Stimulated activated naive B cell treated with anti-CD40 and anti-IgM and Interleukin-4, amounts not matched to agents 10 μg/mL and 1 μg/mL and 100 μg/mL, for 72 hours (primary cell): ENCODE results near the gene HLTF.

Source experiments
- ATAC-seq, 2 donors: fragments of 150-1000 bp; cut with Tn5 transposase; replicated peaks; 2 replicates each; pipeline ENCODE4 v1.10.0; 2021; ENCODE audit warnings: moderate library complexity in 1 of 2
- DNase-seq: peaks from one replicate; pipeline ENCODE4 v3.0.0; 2021
- H3K27ac Mint-ChIP-seq: one replicate; pipeline ENCODE4 v1.8.0; 2022; ENCODE audit warnings: mild to moderate bottlenecking, mixed read lengths
- H3K27me3 Mint-ChIP-seq, 2 donors: one replicate each; pipeline ENCODE4 v1.8.0; 2022; ENCODE audit warnings: mixed read lengths in 2 of 2
- H3K36me3 Mint-ChIP-seq, 2 donors: one replicate each; pipeline ENCODE4 v1.8.0; 2022; ENCODE audit warnings: mixed read lengths in 2 of 2, mild to moderate bottlenecking in 1 of 2
- H3K4me1 Mint-ChIP-seq, 2 donors: one replicate each; pipeline ENCODE4 v1.8.0; 2022; ENCODE audit warnings: mixed read lengths in 2 of 2, mild to moderate bottlenecking in 1 of 2
- H3K4me3 Mint-ChIP-seq, 2 donors: one replicate each; pipeline ENCODE4 v1.8.0; 2022; ENCODE audit warnings: mild to moderate bottlenecking in 2 of 2, mixed read lengths in 2 of 2, moderate library complexity in 1 of 2
- H3K9me3 Mint-ChIP-seq, 2 donors: one replicate each; pipeline ENCODE4 v1.8.0; 2022; ENCODE audit warnings: mixed read lengths in 2 of 2, mild to moderate bottlenecking in 1 of 2

Gene HLTF

GRCh38 chr3:149067883-149068282 is 18.4 kb downstream of the HLTF start:
- Mint-ChIP-seq H3K4me1 (no peaks in the 10 kb centered on the region), H3K9me3 (no peaks in the 10 kb centered on the region), H3K4me3 (no peak overlapping the region), H3K27ac (no peak overlapping the region), H3K36me3 (peaks cover 8 to 12% of the 10 kb centered on the region in 2 donors), H3K27me3 (no peaks in the 10 kb centered on the region)
- no peak for DNase-seq
- ATAC-seq = no peak

- no peaks in the 10 kb centered on the region for H3K9me3 Mint-ChIP-seq
- H3K4me1 Mint-ChIP-seq = no peaks in the 10 kb centered on the region
- H3K36me3 Mint-ChIP-seq = peaks cover 8 to 25% of the 10 kb centered on the region in 2 donors
- no peak overlapping the region for H3K27ac Mint-ChIP-seq
- H3K4me3 Mint-ChIP-seq = no peak overlapping the region
- DNase-seq (no peak), ATAC-seq (no peak)
- no peaks in the 10 kb centered on the region for H3K27me3 Mint-ChIP-seq
Measured at GRCh38 chr3:149061776-149062175, 24.6 kb downstream of the HLTF start.

- H3K36me3 Mint-ChIP-seq = peaks cover 22 to 35% of the 10 kb centered on the region in 2 donors
- ATAC-seq (no peak), DNase-seq (no peak)
- no peak overlapping the region for H3K27ac Mint-ChIP-seq
- H3K4me3 Mint-ChIP-seq = no peak overlapping the region
- peaks cover 0 to 4% of the 10 kb centered on the region in 2 donors for H3K9me3 Mint-ChIP-seq
- no peaks in the 10 kb centered on the region for H3K4me1 Mint-ChIP-seq
- H3K27me3 Mint-ChIP-seq = no peaks in the 10 kb centered on the region
Measured at GRCh38 chr3:149058602-149059001, 27.7 kb downstream of the HLTF start.

DNA sequence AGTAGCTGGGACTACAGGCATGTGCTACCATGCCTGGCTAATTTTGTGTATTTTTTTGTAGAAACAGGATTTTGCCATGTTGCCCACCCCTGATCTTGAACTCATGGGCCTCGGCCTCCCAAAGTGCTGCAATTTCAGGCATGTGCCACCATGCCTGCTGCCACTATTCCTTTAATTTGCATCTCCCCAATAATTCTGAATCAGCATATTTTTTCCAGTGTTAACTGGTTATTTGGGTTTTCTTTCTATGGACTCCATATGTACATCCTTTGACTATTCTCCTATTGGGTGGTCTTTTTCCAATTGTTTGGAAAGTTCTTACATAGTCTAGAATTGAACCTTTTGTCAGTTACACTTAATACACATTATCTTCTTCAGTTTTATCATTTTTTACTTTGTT is 28.1 kb downstream of the HLTF start:
- no peaks in the 10 kb centered on the region for H3K27me3 Mint-ChIP-seq
- peaks cover 0 to 7% of the 10 kb centered on the region in 2 donors for H3K9me3 Mint-ChIP-seq
- H3K36me3 Mint-ChIP-seq = peaks cover 24 to 38% of the 10 kb centered on the region in 2 donors
- no peak overlapping the region for H3K4me3 Mint-ChIP-seq
- no peaks in the 10 kb centered on the region for H3K4me1 Mint-ChIP-seq
- no peak for ATAC-seq
- DNase-seq = no peak
- H3K27ac Mint-ChIP-seq = no peak overlapping the region

- no peak for DNase-seq
- Mint-ChIP-seq H3K36me3 (peaks cover 34 to 50% of the 10 kb centered on the region in 2 donors), H3K4me3 (no peak overlapping the region), H3K27me3 (no peaks in the 10 kb centered on the region), H3K27ac (no peak overlapping the region), H3K4me1 (no peaks in the 10 kb centered on the region), H3K9me3 (peaks cover 0 to 8% of the 10 kb centered on the region in 2 donors)
- ATAC-seq = no peak
Measured at GRCh38 chr3:149055575-149055974, 30.8 kb downstream of the HLTF start.

DNA sequence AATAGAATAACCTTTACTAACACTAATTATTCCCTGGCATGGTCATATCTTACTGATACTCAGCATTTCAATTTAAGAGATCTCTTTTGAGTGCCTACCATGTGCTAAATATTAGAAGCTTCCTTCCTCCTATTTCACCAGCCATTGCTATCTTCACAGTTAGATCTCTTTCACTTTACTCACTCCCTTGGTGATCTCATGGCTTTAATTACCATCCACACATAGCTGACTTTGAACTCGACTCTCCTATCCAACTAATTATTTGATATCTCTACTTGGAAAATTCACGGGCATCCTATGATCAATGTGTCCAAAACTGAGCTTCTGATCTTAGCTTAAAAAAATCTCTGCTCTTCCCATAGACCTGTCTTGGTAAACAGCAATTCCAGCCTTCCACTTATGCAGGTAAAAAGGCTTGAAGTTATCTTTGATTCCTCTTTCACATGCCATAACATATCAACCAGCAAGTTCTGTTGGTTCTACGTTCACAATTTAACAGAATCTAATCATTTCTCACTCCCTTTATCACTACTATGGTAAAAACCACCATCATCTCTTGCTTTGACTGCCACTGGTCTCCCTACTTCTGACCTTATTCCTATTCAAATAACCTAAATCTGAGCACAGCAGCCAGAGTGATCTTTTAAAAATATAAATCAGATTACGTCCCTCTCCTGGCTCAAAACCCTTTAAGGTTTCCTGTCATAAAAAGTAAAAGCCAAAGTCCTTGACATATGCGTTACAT is 41.8 kb downstream of the HLTF start:
- peaks cover 6 to 8% of the 10 kb centered on the region in 2 donors for H3K4me1 Mint-ChIP-seq
- no peaks in the 10 kb centered on the region for H3K27me3 Mint-ChIP-seq
- peaks cover 15 to 31% of the 10 kb centered on the region in 2 donors for H3K36me3 Mint-ChIP-seq
- no peak for DNase-seq
- no peaks in the 10 kb centered on the region for H3K9me3 Mint-ChIP-seq
- no peak overlapping the region for H3K4me3 Mint-ChIP-seq
- ATAC-seq = no peak
- H3K27ac Mint-ChIP-seq = no peak overlapping the region

- ATAC-seq (peak in 1 of 2 donors; percentile 60), DNase-seq (no peak)
- Mint-ChIP-seq H3K9me3 (no peaks in the 10 kb centered on the region), H3K27ac (no peak overlapping the region), H3K4me3 (peak overlapping the region in 1 of 2 donors; percentile 3), H3K36me3 (peaks cover 14 to 28% of the 10 kb centered on the region in 2 donors), H3K27me3 (no peaks in the 10 kb centered on the region), H3K4me1 (peaks cover 6 to 8% of the 10 kb centered on the region in 2 donors)
Measured at GRCh38 chr3:149042789-149043386, 43.4 kb downstream of the HLTF start.

GRCh38 chr3:149038322-149038721 is 48.0 kb downstream of the HLTF start:
- ATAC-seq = no peak
- Mint-ChIP-seq H3K9me3 (no peaks in the 10 kb centered on the region), H3K27me3 (no peaks in the 10 kb centered on the region), H3K36me3 (peaks cover 7 to 14% of the 10 kb centered on the region in 2 donors), H3K4me1 (peaks cover 5 to 7% of the 10 kb centered on the region in 2 donors), H3K4me3 (no peak overlapping the region), H3K27ac (no peak overlapping the region)
- DNase-seq = no peak

DNA sequence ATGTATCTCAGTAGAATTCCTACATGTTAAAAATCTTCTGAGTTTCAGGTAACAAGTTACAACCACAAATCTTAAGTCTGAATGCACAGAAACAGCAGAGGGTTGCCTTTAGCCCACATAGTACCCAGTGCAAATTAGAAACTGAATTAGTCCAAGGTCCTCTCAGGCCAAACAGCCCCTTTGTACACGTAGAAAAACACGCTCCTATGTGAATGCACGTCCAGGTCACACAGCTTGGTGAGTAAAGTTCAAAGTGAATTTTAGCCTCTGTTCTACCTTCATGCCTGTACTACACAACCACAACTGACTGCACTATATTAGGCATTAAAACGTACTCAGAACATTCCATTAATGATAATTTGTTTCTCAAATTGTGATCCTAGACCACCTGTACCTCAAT is 48.6 kb downstream of the HLTF start:
- DNase-seq (no peak), ATAC-seq (no peak)
- Mint-ChIP-seq H3K27ac (no peak overlapping the region), H3K4me1 (peaks cover 0 to under 1% of the 10 kb centered on the region in 2 donors), H3K36me3 (peaks cover 8 to 9% of the 10 kb centered on the region in 2 donors), H3K4me3 (no peak overlapping the region), H3K9me3 (no peaks in the 10 kb centered on the region), H3K27me3 (no peaks in the 10 kb centered on the region)

GRCh38 chr3:149031096-149031495 is 55.2 kb downstream of the HLTF start:
- ATAC-seq (no peak), DNase-seq (no peak)
- no peak overlapping the region for H3K4me3 Mint-ChIP-seq
- no peaks in the 10 kb centered on the region for H3K27me3 Mint-ChIP-seq
- H3K27ac Mint-ChIP-seq = no peak overlapping the region
- no peaks in the 10 kb centered on the region for H3K4me1 Mint-ChIP-seq
- peaks cover 13 to 18% of the 10 kb centered on the region in 2 donors for H3K36me3 Mint-ChIP-seq
- no peaks in the 10 kb centered on the region for H3K9me3 Mint-ChIP-seq

DNA sequence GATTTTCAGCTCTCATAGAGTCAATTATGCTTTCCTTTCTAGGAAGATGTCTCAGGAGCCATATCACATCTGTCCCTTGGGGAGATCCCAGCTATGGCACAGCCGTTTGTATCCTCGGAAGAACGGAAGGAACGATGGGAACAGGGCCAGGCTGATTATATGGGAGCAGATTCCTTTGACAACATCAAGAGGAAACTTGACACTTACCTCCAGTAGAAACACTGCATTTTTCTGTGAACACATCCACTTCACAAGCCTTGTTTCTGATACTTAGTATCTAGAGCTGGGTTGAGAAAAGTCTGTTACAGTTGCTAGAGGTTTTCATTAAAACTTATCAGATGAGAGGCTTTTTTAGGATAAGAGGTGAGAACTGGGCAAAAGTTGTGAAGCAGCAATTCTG is 59.6 kb downstream of the HLTF start:
- peaks cover 31 to 35% of the 10 kb centered on the region in 2 donors for H3K36me3 Mint-ChIP-seq

GRCh38 chr3:149023951-149024350 is 62.4 kb downstream of the HLTF start:
- H3K36me3 Mint-ChIP-seq = peaks cover 45 to 47% of the 10 kb centered on the region in 2 donors
- no peaks in the 10 kb centered on the region for H3K4me1 Mint-ChIP-seq
- H3K27me3 Mint-ChIP-seq = no peaks in the 10 kb centered on the region
- H3K27ac Mint-ChIP-seq = no peak overlapping the region
- H3K9me3 Mint-ChIP-seq = peaks cover 3 to 7% of the 10 kb centered on the region in 2 donors
- ATAC-seq = no peak
- H3K4me3 Mint-ChIP-seq = no peak overlapping the region
- DNase-seq = no peak

More for the DNA sequence above, 59.6 kb downstream of the HLTF start:
- no peaks in the 10 kb centered on the region for H3K27me3 Mint-ChIP-seq
- no peaks in the 10 kb centered on the region for H3K4me1 Mint-ChIP-seq
- H3K4me3 Mint-ChIP-seq = no peak overlapping the region
- no peak overlapping the region for H3K27ac Mint-ChIP-seq
- H3K9me3 Mint-ChIP-seq = peaks cover 3 to 7% of the 10 kb centered on the region in 2 donors
- ATAC-seq = no peak
- no peak for DNase-seq

- ATAC-seq (no peak), DNase-seq (no peak)
- Mint-ChIP-seq H3K27ac (no peak overlapping the region), H3K9me3 (peaks cover 3 to 7% of the 10 kb centered on the region in 2 donors), H3K27me3 (no peaks in the 10 kb centered on the region), H3K36me3 (peaks cover 42 to 51% of the 10 kb centered on the region in 2 donors), H3K4me3 (no peak overlapping the region), H3K4me1 (no peaks in the 10 kb centered on the region)
Measured at GRCh38 chr3:149021830-149022229, 64.5 kb downstream of the HLTF start.

- H3K4me3 Mint-ChIP-seq = no peak overlapping the region
- H3K27ac Mint-ChIP-seq = no peak overlapping the region
- H3K36me3 Mint-ChIP-seq = peaks cover 39 to 52% of the 10 kb centered on the region in 2 donors
- no peaks in the 10 kb centered on the region for H3K4me1 Mint-ChIP-seq
- no peaks in the 10 kb centered on the region for H3K27me3 Mint-ChIP-seq
- ATAC-seq (no peak), DNase-seq (no peak)
- peaks cover 3 to 7% of the 10 kb centered on the region in 2 donors for H3K9me3 Mint-ChIP-seq
Measured at GRCh38 chr3:149020839-149021252, 65.5 kb downstream of the HLTF start.
